ENCODE data around the gene PLGRKT. TPM values are rescaled to one million over a fixed set of nuclear protein-coding genes. Genes with fewer than 3 reads are reported as not detected.

PLGRKT gene
- polyA plus RNA-seq, 1 donor: 33.4 TPM

DNA sequence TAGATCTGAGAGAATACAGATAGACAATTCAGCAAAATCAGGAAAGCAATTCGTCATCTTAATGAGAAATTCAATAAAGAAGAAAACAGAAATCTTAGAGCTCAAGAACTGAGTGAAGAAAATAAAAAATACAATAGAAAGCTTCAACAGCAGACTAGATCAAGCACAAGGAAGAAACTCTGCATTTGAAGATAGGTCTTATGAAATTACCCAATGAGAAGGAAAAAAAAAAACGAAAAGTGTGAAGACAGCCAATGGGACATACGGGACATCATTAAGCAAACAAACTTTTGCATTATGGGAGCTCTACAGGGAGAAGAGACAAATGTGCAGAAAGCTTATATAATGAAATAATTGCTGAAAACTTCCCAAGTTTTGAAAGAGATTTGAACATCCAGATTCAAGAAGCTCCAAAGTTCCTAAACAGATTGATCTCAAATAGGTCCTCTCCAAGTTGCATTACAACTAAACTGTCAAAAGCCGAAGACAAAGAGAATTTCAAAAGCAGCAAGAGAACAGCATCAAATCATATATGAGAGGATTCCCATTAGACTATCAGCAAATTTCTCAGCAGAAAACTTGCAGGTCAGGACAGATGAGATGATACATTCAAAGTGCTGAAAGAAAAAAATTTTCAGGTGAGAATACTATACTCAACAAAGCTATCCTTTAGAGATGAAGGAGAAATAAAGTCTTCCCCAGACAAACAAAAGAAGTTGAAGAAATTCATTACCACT lies 122.4 kb downstream of the PLGRKT start:
- DNase-seq: no peak

DNA sequence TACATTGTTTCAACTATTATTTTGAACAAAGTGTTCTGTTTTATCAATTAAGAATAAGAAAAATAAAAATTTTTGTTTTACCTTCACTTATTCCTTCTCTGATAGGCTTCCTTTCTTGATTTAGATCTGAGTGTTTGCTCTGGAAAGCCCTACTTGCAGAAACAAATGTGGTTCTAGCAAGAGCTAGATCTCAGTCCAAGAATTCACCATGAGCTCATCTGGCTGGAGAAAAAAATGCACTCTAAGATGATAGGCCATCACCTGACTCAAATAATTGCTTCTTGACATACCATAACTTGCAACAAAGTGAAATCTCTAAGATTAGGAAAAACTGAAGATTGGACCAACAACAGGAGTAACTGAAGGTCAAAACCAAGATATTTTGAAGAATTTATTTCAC lies 126.9 kb downstream of the PLGRKT start:
- DNase-seq: no peak

Other genes with a start within 250 kb of the PLGRKT start
- gene INSL4, start 206.5 kb downstream of the PLGRKT start, polyA plus RNA-seq (ENCODE audit: insufficient read length): not detected
- gene RLN2, start 133.2 kb downstream of the PLGRKT start, polyA plus RNA-seq (ENCODE audit: insufficient read length): 2.1 TPM
- 0.52 TPM for gene RLN1, start 98.0 kb downstream of the PLGRKT start, polyA plus RNA-seq (ENCODE audit: insufficient read length)
- gene CD274, start 12.6 kb upstream of the PLGRKT start, polyA plus RNA-seq (ENCODE audit: insufficient read length): 1.2 TPM
- gene PDCD1LG2, start 72.6 kb upstream of the PLGRKT start, polyA plus RNA-seq (ENCODE audit: insufficient read length): 0.13 TPM
- gene RIC1, start 191.2 kb upstream of the PLGRKT start, polyA plus RNA-seq (ENCODE audit: insufficient read length): 37.7 TPM

Measured in left kidney (tissue), 2 donors.